Upper lobe of right lung (tissue), 1 donor: Measurements from ENCODE around the gene MRPL10. TPM values are rescaled to one million over a fixed set of nuclear protein-coding genes. Genes with fewer than 3 reads are reported as not detected.
A peak's percentile ranks its signal among the peaks of the same experiment; 100 is the strongest.

Source experiments
- ATAC-seq: fragments of 200-7000 bp; cut with Tn5 transposase; one replicate; pipeline ENCODE4 v1.9.1; 2020; ENCODE audit warnings: mild to moderate bottlenecking, moderate library complexity
- DNase-seq: peaks from one replicate; pipeline ENCODE4 v3.0.0-alpha.2; 2020
- H3K27ac ChIP-seq: fragments of 200-600 bp; one replicate; pipeline ENCODE4 v1.8.0; 2022
- H3K27me3 ChIP-seq: fragments of 200-600 bp; one replicate; pipeline ENCODE4 v1.8.0; 2022; ENCODE audit warnings: mild to moderate bottlenecking
- H3K36me3 ChIP-seq: fragments of 200-600 bp; one replicate; pipeline ENCODE4 v1.8.0; 2022
- H3K4me1 ChIP-seq: fragments of 200-600 bp; one replicate; pipeline ENCODE4 v1.8.0; 2022
- H3K4me3 ChIP-seq: fragments of 200-600 bp; one replicate; pipeline ENCODE4 v1.8.0; 2022; ENCODE audit warnings: mild to moderate bottlenecking
- H3K9me3 ChIP-seq: fragments of 200-600 bp; one replicate; pipeline ENCODE4 v1.8.0; 2022
- intact Hi-C: fragments of 100-400 bp; cut with DNase I; formaldehyde crosslinking; loops from one replicate; pipeline ENCODE4 v1.11.0; 2022
- total RNA-seq: library from RNA; stranded (reverse); fragmentation: NEBNext Ultra II Directional; extraction: Animal tissue kit (Norgen Biotek cat#: 25700); gene quantifications from one replicate; pipeline ENCODE4 v1.2.1, GENCODE V29; 2021
- TF ChIP-seq, protein P1 (sequence below): fragments of 200-600 bp; IDR thresholded peaks from one replicate; pipeline ENCODE4 v1.8.0; 2022; ENCODE audit warnings: antibody characterized with exemption
- donor health status: DM: no; HTN: yes; CAD: no; lungs with severe emphysema.

Gene MRPL10
- total RNA-seq, 1 donor from 2014 or later, result 29.2 TPM

- intact Hi-C loops, result no loop called here
- no peak for ATAC-seq
- DNase-seq, result no peak
- Histone ChIP-seq H3K9me3 (no peaks in the 10 kb centered on the region), H3K27ac (peak overlapping the region; percentile 67), H3K27me3 (no peaks in the 10 kb centered on the region), H3K4me1 (peaks cover 18% of the 10 kb centered on the region), H3K4me3 (peak overlapping the region; percentile 67), H3K36me3 (peaks cover 53% of the 10 kb centered on the region)
- TF ChIP-seq, protein P1, sequence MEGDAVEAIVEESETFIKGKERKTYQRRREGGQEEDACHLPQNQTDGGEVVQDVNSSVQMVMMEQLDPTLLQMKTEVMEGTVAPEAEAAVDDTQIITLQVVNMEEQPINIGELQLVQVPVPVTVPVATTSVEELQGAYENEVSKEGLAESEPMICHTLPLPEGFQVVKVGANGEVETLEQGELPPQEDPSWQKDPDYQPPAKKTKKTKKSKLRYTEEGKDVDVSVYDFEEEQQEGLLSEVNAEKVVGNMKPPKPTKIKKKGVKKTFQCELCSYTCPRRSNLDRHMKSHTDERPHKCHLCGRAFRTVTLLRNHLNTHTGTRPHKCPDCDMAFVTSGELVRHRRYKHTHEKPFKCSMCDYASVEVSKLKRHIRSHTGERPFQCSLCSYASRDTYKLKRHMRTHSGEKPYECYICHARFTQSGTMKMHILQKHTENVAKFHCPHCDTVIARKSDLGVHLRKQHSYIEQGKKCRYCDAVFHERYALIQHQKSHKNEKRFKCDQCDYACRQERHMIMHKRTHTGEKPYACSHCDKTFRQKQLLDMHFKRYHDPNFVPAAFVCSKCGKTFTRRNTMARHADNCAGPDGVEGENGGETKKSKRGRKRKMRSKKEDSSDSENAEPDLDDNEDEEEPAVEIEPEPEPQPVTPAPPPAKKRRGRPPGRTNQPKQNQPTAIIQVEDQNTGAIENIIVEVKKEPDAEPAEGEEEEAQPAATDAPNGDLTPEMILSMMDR, result no peak
Observed at GRCh38 chr17:47821031-47821423, 10.3 kb downstream of the MRPL10 start.

DNA sequence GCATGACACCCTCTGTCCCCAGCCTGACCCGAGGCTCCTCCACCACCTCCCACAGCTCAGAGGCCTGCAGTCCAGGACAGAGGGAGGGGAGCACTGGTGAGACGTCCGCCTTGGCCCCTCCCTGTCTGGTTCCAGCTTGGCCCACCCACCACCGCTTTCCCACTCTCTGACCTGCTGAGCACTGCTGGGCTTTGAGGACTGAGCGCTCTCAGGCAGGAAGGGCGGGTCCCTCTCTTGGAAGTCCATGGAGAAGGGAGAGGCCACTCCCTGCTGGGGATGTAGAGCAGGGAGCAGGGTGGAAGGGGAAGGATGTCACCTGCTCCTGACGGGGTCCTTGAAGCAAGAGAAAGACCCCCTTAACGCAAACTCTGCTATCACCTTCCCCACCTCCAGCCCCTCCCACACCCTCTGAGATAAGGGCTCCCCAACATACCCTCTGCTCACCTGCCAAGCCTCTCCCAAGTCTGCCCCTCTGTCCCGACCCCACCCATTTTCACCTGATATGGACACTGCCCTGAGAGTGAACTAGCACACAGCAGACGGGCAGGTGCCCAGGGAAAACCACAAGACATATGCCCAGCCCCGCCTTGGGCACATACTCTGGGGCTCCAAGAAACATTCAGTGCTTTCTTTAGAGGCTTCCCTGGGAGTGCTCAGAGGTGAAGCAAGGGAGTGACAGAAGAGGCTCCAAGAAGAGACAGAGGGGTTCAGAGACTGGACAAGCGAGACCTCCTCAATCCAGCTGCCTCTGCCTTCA, 11.1 kb downstream of the MRPL10 start:
- peak; percentile 57 for ATAC-seq

GRCh38 chr17:47819475-47819874, 11.9 kb downstream of the MRPL10 start:
- no peak overlapping the region for H3K27ac ChIP-seq
- intact Hi-C loops, result no loop called here
- H3K27me3 ChIP-seq, result no peaks in the 10 kb centered on the region
- no peak overlapping the region for H3K4me3 ChIP-seq
- TF ChIP-seq, protein P1, result no peak
- no peak for ATAC-seq
- DNase-seq, result no peak
- H3K9me3 ChIP-seq, result no peaks in the 10 kb centered on the region
- H3K4me1 ChIP-seq, result peaks cover 18% of the 10 kb centered on the region
- peaks cover 55% of the 10 kb centered on the region for H3K36me3 ChIP-seq

More for the DNA sequence above, 11.1 kb downstream of the MRPL10 start:
- intact Hi-C loops, result no loop called here
- Histone ChIP-seq H3K27me3 (no peaks in the 10 kb centered on the region), H3K36me3 (peaks cover 53% of the 10 kb centered on the region), H3K4me1 (peaks cover 18% of the 10 kb centered on the region), H3K9me3 (no peaks in the 10 kb centered on the region), H3K4me3 (no peak overlapping the region), H3K27ac (peak overlapping the region; percentile 24)
- TF ChIP-seq, protein P1, result no peak
- no peak for DNase-seq

- intact Hi-C loops, result no loop called here
- H3K27me3 ChIP-seq, result no peaks in the 10 kb centered on the region
- no peaks in the 10 kb centered on the region for H3K9me3 ChIP-seq
- peaks cover 52% of the 10 kb centered on the region for H3K36me3 ChIP-seq
- H3K4me3 ChIP-seq, result no peak overlapping the region
- TF ChIP-seq, protein P1, result no peak
- ATAC-seq, result no peak
- H3K27ac ChIP-seq, result no peak overlapping the region
- H3K4me1 ChIP-seq, result peaks cover 18% of the 10 kb centered on the region
- peak; percentile 48 for DNase-seq
Observed at GRCh38 chr17:47818002-47818695, 13.2 kb downstream of the MRPL10 start.

GRCh38 chr17:47816947-47817346, 14.4 kb downstream of the MRPL10 start:
- DNase-seq (peak; percentile 41), ATAC-seq (no peak)
- peaks cover 59% of the 10 kb centered on the region for H3K36me3 ChIP-seq
- no peaks in the 10 kb centered on the region for H3K27me3 ChIP-seq
- peaks cover 12% of the 10 kb centered on the region for H3K4me1 ChIP-seq
- intact Hi-C loops, result no loop called here
- H3K4me3 ChIP-seq, result no peak overlapping the region
- no peaks in the 10 kb centered on the region for H3K9me3 ChIP-seq
- no peak overlapping the region for H3K27ac ChIP-seq
- TF ChIP-seq, protein P1, result no peak
